SKM-1 (cell line): ENCODE results near the gene SFRP5.

Experiments used
- DNase-seq: peaks from one replicate; lab custom pipeline; 2025; ENCODE audit not compliant: unreplicated experiment; lab: John Stamatoyannopoulos, UW

Gene SFRP5

GRCh38 chr10:97785731-97786130 is 13.9 kb upstream of the SFRP5 start:
- DNase-seq, result no peak

GRCh38 chr10:97785231-97785630 is 13.4 kb upstream of the SFRP5 start:
- no peak for DNase-seq

GRCh38 chr10:97784200-97784810 is 12.5 kb upstream of the SFRP5 start:
- no peak for DNase-seq

GRCh38 chr10:97782455-97783228 is 10.8 kb upstream of the SFRP5 start:
- DNase-seq, result no peak

- DNase-seq, result no peak
Observed at GRCh38 chr10:97781618-97782331, 10.0 kb upstream of the SFRP5 start.

GRCh38 chr10:97780841-97781617 is 9.2 kb upstream of the SFRP5 start:
- no peak for DNase-seq

- no peak for DNase-seq
Observed at GRCh38 chr10:97779975-97780374, 8.2 kb upstream of the SFRP5 start.

GRCh38 chr10:97779492-97779891 is 7.7 kb upstream of the SFRP5 start:
- no peak for DNase-seq

GRCh38 chr10:97778452-97779302 is 6.9 kb upstream of the SFRP5 start:
- DNase-seq, result no peak

- DNase-seq, result no peak
Observed at GRCh38 chr10:97777143-97777542, 5.3 kb upstream of the SFRP5 start.

- no peak for DNase-seq
Observed at GRCh38 chr10:97774811-97775294, 3.1 kb upstream of the SFRP5 start.

GRCh38 chr10:97773096-97773495 is 1.3 kb upstream of the SFRP5 start:
- DNase-seq, result no peak

GRCh38 chr10:97771055-97771891 is 526 bp downstream of the SFRP5 start:
- no peak for DNase-seq

- no peak for DNase-seq
Observed at GRCh38 chr10:97770255-97770654, 1.5 kb downstream of the SFRP5 start.

- no peak for DNase-seq
Observed at GRCh38 chr10:97768322-97769315, 3.2 kb downstream of the SFRP5 start.

- DNase-seq, result no peak
Observed at GRCh38 chr10:97766996-97767924, 4.5 kb downstream of the SFRP5 start.
